Heart left ventricle (tissue), 16 donors: Measurements from ENCODE around the gene KIF26B. TPM values are rescaled to one million over a fixed set of nuclear protein-coding genes. Genes with fewer than 3 reads are reported as not detected.

ENCODE experiments used
- ATAC-seq, 4 donors: fragments of 200-7000 bp; cut with Tn5 transposase; one replicate each; pipeline ENCODE4 v1.9.1; 2020 to 2022; ENCODE audit warnings: moderate library complexity in 4 of 4, mild to moderate bottlenecking in 3 of 4, moderate number of reproducible peaks in 1 of 4
- DNase-seq, 5 donors: peaks; one replicate each; pipeline ENCODE4 v3.0.0-alpha.2; 2020
- H3K27ac ChIP-seq, 12 donors: fragments of 200-600 bp; sonication (generic) in 4 of 12; one replicate each; pipeline versions ENCODE4 v1.5.0 to v1.8.0; 2016 to 2022; ENCODE audit warnings: mild to moderate bottlenecking in 2 of 12
- H3K27me3 ChIP-seq, 9 donors: fragments of 200-600 bp; sonication (generic) in 2 of 9; one replicate each; pipeline versions ENCODE4 v1.5.1 to v1.8.0; 2016 to 2022; ENCODE audit warnings: mild to moderate bottlenecking in 3 of 9
- H3K36me3 ChIP-seq, 9 donors: fragments of 200-600 bp; sonication (generic) in 2 of 9; one replicate each; pipeline versions ENCODE4 v1.5.0 to v1.8.0; 2018 to 2022; ENCODE audit warnings: mild to moderate bottlenecking in 2 of 9
- H3K4me1 ChIP-seq, 12 donors: fragments of 200-600 bp; sonication (generic) in 4 of 12; one replicate each; pipeline versions ENCODE4 v1.5.0 to v1.8.0; 2016 to 2022; ENCODE audit warnings: mild to moderate bottlenecking in 3 of 12
- H3K4me3 ChIP-seq, 12 donors: fragments of 200-600 bp; sonication (generic) in 4 of 12; one replicate each; pipeline versions ENCODE4 v1.5.0 to v1.8.0; 2017 to 2022; ENCODE audit warnings: mild to moderate bottlenecking in 9 of 12, moderate library complexity in 4 of 12
- H3K9me3 ChIP-seq, 12 donors: fragments of 200-600 bp; sonication (generic) in 4 of 12; one replicate each; pipeline versions ENCODE4 v1.5.0 to v1.8.0; 2016 to 2022; ENCODE audit warnings: mild to moderate bottlenecking in 1 of 12
- POLR2A ChIP-seq, 2 donors: fragments of 450-650 bp; IDR thresholded peaks; one replicate each; pipeline ENCODE4 v1.6.1; 2017; ENCODE audit warnings: antibody characterized with exemption in 2 of 2, mild to moderate bottlenecking in 2 of 2, moderate library complexity in 2 of 2
- WGBS, 4 donors: extraction: QIAGEN DNeasy Blood & Tissue Kit in 2 of 4; methylation state at CpG; one replicate each; pipeline versions ENCODE4 v1.1.5 to v1.1.7; 2013 to 2018; 5-methylcytosine and 5-hydroxymethylcytosine counted together
- intact Hi-C, 10 donors: fragments of 100-400 bp; cut with DNase I; formaldehyde crosslinking; loops; one replicate each; pipeline versions ENCODE4 v1.11.1 to v1.14.2; 2022
- polyA plus RNA-seq, 2 donors: library from polyadenylated mRNA; stranded (reverse); fragments of 200-250 nt; gene quantifications; one replicate each; pipeline ENCODE4 v1.2.3, GENCODE V29; 2013
- total RNA-seq, 9 donors: library from RNA; depleted of rRNA in 2 of 9; stranded (reverse); fragments of >200 nt in 2 of 9; fragmentation: NEBNext Ultra II Directional in 3 of 9; extraction: Animal tissue kit (Norgen Biotek cat#: 25700) in 3 of 9; gene quantifications; one replicate each; pipeline versions ENCODE4 v1.1.0 to v1.2.4, GENCODE V29; 2016 to 2023
- TF ChIP-seq, protein P1 (sequence below), 12 donors: fragments of 200-600 bp; sonication (generic) in 4 of 12; IDR thresholded peaks; one replicate each; pipeline versions ENCODE4 v1.5.0 to v1.8.0; 2018 to 2022; ENCODE audit warnings: antibody characterized with exemption in 12 of 12, mild to moderate bottlenecking in 5 of 12
- donor health status: ischemic (EF 13 %, LVEDD 7.1; RV severe dilation, severe dysfunction).
- donor health status: healthy with polysubstance abuse.
- donor health status: DM: no; HTN: yes; CAD: no.
- donor health status: DM: no; HTN: no; CAD: no.
- donor health status: ischemic (EF 25% LVEDD 6.9; RV normal size, moderate dysfunction).
- donor health status: ischemic (EF 25% LVEDD 5.7; RV mildly dilated, moderate dysfunction).
- donor health status: healthy.
- donor health status: DM: yes; HTN: yes; CAD: no.
- donor health status: ischemic (EF 35%, LVEDD 5.7; RV mildly dilated, moderate dysfunction).
- donor health status: nonischemic (EF 11% LVEDD 7.7; RV severe dilation, severe dysfunction).
- donor health status: DM: yes; HTN: yes; CAD: no.
- donor health status: PGD.
- donor health status: ischemic (EF 29% LVEDD 5.4; RV normal size, mild dysfunction).
- donor health status: nonischemic (EF 23%, LVEDD 6.1; RV moderate dilation, normal function).

KIF26B gene
- total and polyA plus RNA-seq, 11 donors: 1.2 to 7.0 (median 2.3) TPM

- no peak for TF ChIP-seq POLR2A (IDR thresholded peaks at IDR 0.05)
- TF ChIP-seq, protein P1, sequence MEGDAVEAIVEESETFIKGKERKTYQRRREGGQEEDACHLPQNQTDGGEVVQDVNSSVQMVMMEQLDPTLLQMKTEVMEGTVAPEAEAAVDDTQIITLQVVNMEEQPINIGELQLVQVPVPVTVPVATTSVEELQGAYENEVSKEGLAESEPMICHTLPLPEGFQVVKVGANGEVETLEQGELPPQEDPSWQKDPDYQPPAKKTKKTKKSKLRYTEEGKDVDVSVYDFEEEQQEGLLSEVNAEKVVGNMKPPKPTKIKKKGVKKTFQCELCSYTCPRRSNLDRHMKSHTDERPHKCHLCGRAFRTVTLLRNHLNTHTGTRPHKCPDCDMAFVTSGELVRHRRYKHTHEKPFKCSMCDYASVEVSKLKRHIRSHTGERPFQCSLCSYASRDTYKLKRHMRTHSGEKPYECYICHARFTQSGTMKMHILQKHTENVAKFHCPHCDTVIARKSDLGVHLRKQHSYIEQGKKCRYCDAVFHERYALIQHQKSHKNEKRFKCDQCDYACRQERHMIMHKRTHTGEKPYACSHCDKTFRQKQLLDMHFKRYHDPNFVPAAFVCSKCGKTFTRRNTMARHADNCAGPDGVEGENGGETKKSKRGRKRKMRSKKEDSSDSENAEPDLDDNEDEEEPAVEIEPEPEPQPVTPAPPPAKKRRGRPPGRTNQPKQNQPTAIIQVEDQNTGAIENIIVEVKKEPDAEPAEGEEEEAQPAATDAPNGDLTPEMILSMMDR (IDR thresholded peaks at IDR 0.05): no peak
- H3K9me3 ChIP-seq: peaks cover 0 to 32% (median 3%) of the 10 kb centered on the region in 12 donors
- intact Hi-C loops: loop anchor here in 1 of 10 donors (10.0 kb wide), 1 partner anchor 345 kb away; no protein-coding TSS in a partner anchor
Observed at GRCh38 chr1:245750261-245750660, 595.5 kb downstream of the KIF26B start.

DNA sequence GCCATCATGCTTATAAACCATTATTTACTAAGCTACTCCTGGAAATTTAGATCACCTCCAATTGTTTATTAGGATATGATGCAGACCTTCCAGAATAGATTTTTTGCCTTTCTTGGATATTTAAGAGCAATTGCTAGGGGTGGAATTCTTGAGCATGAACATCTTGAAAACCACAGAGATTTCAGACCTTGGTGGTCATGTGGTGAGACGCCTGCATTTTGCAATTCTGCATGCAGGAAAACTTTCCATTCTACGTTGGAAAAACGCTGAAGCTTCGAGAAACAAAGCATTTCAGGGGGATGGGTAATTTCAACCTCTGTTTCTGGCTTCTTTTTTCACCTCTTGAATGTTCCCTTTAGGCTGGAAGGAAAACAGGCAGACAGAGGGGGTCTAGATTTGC lies 596.3 kb downstream of the KIF26B start:
- Histone ChIP-seq H3K9me3 (peaks cover 0 to 36% (median 7%) of the 10 kb centered on the region in 12 donors), H3K36me3 (no peaks in the 10 kb centered on the region), H3K4me3 (no peak overlapping the region), H3K4me1 (no peaks in the 10 kb centered on the region), H3K27me3 (no peaks in the 10 kb centered on the region), H3K27ac (no peak overlapping the region)
- DNase-seq: no peak
- TF ChIP-seq, protein P1 (IDR thresholded peaks at IDR 0.05): no peak
- TF ChIP-seq POLR2A (IDR thresholded peaks at IDR 0.05): no peak
- WGBS, 4 donors: 82 to 90% (median 87%) methylated on average over 4 of the region's 4 CpGs
- intact Hi-C loops: loop anchor here in 1 of 10 donors (10.0 kb wide), 1 partner anchor 346 kb away; no protein-coding TSS in a partner anchor
- ATAC-seq: no peak

More at GRCh38 chr1:245750261-245750660, 595.5 kb downstream of the KIF26B start:
- H3K27ac ChIP-seq: no peak overlapping the region
- H3K36me3 ChIP-seq: no peaks in the 10 kb centered on the region
- WGBS, 4 donors: 80 to 88% (median 84%) methylated on average over 3 of the region's 3 CpGs
- no peaks in the 10 kb centered on the region for H3K4me1 ChIP-seq
- ATAC-seq: no peak
- DNase-seq: no peak
- no peak overlapping the region for H3K4me3 ChIP-seq
- no peaks in the 10 kb centered on the region for H3K27me3 ChIP-seq

DNA sequence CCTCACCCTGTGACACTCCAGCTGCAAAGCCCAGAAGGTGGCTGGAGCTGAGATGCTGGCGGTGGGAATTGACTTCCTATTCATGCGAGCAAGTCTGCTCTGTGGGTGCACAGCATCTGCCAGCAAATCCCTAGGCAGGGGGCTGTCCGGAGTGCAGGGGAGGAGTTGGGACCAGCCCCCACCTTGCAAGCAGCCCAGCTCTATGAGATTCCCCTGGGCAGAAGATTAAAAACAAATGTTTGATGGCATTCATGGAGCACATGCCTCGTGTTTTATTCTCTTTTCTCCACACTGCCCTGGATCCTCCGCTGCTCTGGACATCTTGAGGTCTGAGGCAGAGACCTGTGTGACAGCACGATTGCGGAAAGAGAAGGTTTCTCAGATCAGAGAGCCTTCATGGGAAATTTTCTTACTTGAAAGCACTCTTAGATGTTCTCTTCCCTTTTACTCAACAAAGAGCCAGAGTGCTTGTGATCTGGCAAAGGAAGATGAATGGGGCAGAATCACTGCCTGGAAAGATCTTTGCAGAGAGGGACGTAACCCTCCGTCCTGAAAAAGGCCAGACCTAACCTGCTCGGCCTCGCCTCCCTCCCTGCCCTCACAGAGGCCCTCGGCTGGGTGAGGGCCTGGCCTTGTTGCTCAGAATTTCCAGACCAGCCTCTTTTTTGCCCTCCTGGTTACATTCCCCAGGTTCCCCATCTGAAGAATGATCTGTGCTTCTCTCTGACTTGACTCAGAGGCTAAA lies 597.1 kb downstream of the KIF26B start:
- Histone ChIP-seq H3K9me3 (peaks cover 0 to 37% (median 7%) of the 10 kb centered on the region in 12 donors), H3K27me3 (no peaks in the 10 kb centered on the region), H3K27ac (no peak overlapping the region), H3K36me3 (no peaks in the 10 kb centered on the region), H3K4me3 (no peak overlapping the region), H3K4me1 (no peaks in the 10 kb centered on the region)
- WGBS, 4 donors: 89 to 94% (median 92%) methylated on average over 12 of the region's 12 CpGs
- ATAC-seq (no peak), DNase-seq (no peak)
- intact Hi-C loops: loop anchor here in 1 of 10 donors (10.0 kb wide), 1 partner anchor 347 kb away; no protein-coding TSS in a partner anchor
- TF ChIP-seq POLR2A (IDR thresholded peaks at IDR 0.05): no peak
- TF ChIP-seq, protein P1 (IDR thresholded peaks at IDR 0.05): no peak

GRCh38 chr1:245752561-245752960 lies 597.8 kb downstream of the KIF26B start:
- ATAC-seq (no peak), DNase-seq (no peak)
- TF ChIP-seq, protein P1 (IDR thresholded peaks at IDR 0.05): no peak
- H3K4me1 ChIP-seq: no peaks in the 10 kb centered on the region
- no peaks in the 10 kb centered on the region for H3K27me3 ChIP-seq
- H3K36me3 ChIP-seq: no peaks in the 10 kb centered on the region
- peaks cover 0 to 36% (median 7%) of the 10 kb centered on the region in 12 donors for H3K9me3 ChIP-seq
- intact Hi-C loops: loop anchor here in 1 of 10 donors (10.0 kb wide), 1 partner anchor 348 kb away; no protein-coding TSS in a partner anchor
- WGBS, 4 donors: 55 to 67% (median 61%) methylated on average over 2 to 3 of the region's 3 CpGs
- no peak overlapping the region for H3K27ac ChIP-seq
- no peak overlapping the region for H3K4me3 ChIP-seq
